Gastroesophageal sphincter (tissue), 3 donors: ENCODE measurements around the gene CRACR2A.

Source experiments
- CTCF ChIP-seq, 4 experiments: fragments of 200-600 bp in 2 of 4; fragments of 450-650 bp in 2 of 4; sonication (generic) in 1 of 4; IDR thresholded peaks; one replicate each; pipeline ENCODE4 v1.5.1; 2017 to 2019; ENCODE audit warnings: antibody characterized with exemption in 4 of 4, mild to moderate bottlenecking in 2 of 4, moderate library complexity in 2 of 4
- EP300 ChIP-seq: sonication (generic); formaldehyde crosslinking; IDR thresholded peaks from one replicate; pipeline ENCODE4 v1.6.1; 2017; ENCODE audit warnings: antibody characterized with exemption, mild to moderate bottlenecking
- POLR2A ChIP-seq, 2 donors: fragments of 450-650 bp; IDR thresholded peaks; one replicate each; pipeline ENCODE4 v1.6.1; 2017; ENCODE audit warnings: antibody characterized with exemption in 2 of 2, mild to moderate bottlenecking in 2 of 2, moderate library complexity in 1 of 2
- POLR2AphosphoS5 ChIP-seq: sonication (generic); formaldehyde crosslinking; IDR thresholded peaks from one replicate; pipeline ENCODE4 v1.6.1; 2017; ENCODE audit warnings: antibody characterized with exemption

- TF ChIP-seq CTCF (IDR thresholded peaks at IDR 0.05) (no peak), EP300 (no peak), POLR2A (IDR thresholded peaks at IDR 0.05) (no peak), POLR2AphosphoS5 (no peak)
Observed at GRCh38 chr12:3770891-3771290, 18.0 kb upstream of the CRACR2A start.
